LHCN-M2 (cell line): ENCODE data around the gene FUT7. TPM values are rescaled to one million over a fixed set of nuclear protein-coding genes. Genes with fewer than 3 reads are reported as not detected.

ENCODE experiments used
- DNase-seq: peaks from one replicate; pipeline ENCODE4 v3.0.0-alpha.2; 2012; ENCODE audit warnings: low read depth
- total RNA-seq: library from RNA; depleted of rRNA; stranded (reverse); fragments of >200 nt; gene quantifications from 2 replicates; pipeline ENCODE4 v1.2.3, GENCODE V29; 2014; rRNA removed

Gene FUT7
- total RNA-seq, 1 experiment from 2014 or later, result not detected

GRCh38 chr9:136984464-136985026, 47.3 kb downstream of the FUT7 start:
- no peak for DNase-seq

GRCh38 chr9:136983656-136984314, 48.1 kb downstream of the FUT7 start:
- no peak for DNase-seq

- no peak for DNase-seq
These were observed 48.7 kb downstream of the FUT7 start for GRCh38 chr9:136983167-136983566.

- no peak for DNase-seq
These were observed 49.4 kb downstream of the FUT7 start, which contains the start of gene LCNL1 for GRCh38 chr9:136982232-136983051. LCNL1 (plus strand) TSS chr9:136982993; CDS start chr9:136983587, 594 bp downstream.

GRCh38 chr9:136981588-136982231, 50.2 kb downstream of the FUT7 start:
- no peak for DNase-seq

- no peak for DNase-seq
These were observed 51.0 kb downstream of the FUT7 start for GRCh38 chr9:136980669-136981478.

Other genes starting within 250 kb of the FUT7 start
- gene TMEM141, start 240.7 kb downstream of the FUT7 start, total RNA-seq, result 61.2 and 76.3 TPM in 2 replicates
- gene CCDC183, start 235.8 kb downstream of the FUT7 start, total RNA-seq, result 1.4 TPM in 1 of 2 replicates, not detected in the other
- 83.4 and 91.3 TPM in 2 replicates for gene RABL6, start 224.1 kb downstream of the FUT7 start, total RNA-seq
- 3.1 and 3.6 TPM in 2 replicates for gene AJM1, start 189.6 kb downstream of the FUT7 start, total RNA-seq
- gene PHPT1, start 182.7 kb downstream of the FUT7 start, total RNA-seq, result 109 and 122 TPM in 2 replicates
- gene MAMDC4, start 179.7 kb downstream of the FUT7 start, total RNA-seq, result 3.8 and 7.2 TPM in 2 replicates
- gene EDF1, start 165.8 kb downstream of the FUT7 start, total RNA-seq, result 335 and 349 TPM in 2 replicates
- 11.7 and 12.6 TPM in 2 replicates for gene TRAF2, start 145.6 kb downstream of the FUT7 start, total RNA-seq
- 205 and 264 TPM in 2 replicates for gene FBXW5, start 87.3 kb downstream of the FUT7 start, total RNA-seq
- not detected in 2 replicates for gene C8G, start 86.8 kb downstream of the FUT7 start, total RNA-seq
- gene LCN12, start 79.8 kb downstream of the FUT7 start, total RNA-seq, result not detected in 2 replicates
- 2.0 TPM in 1 of 2 replicates, not detected in the other for gene PTGDS, start 54.6 kb downstream of the FUT7 start, total RNA-seq
- gene LCNL1, start 49.1 kb downstream of the FUT7 start, total RNA-seq, result 0.11 TPM in 1 of 2 replicates, not detected in the other
- gene PAXX, start 39.7 kb downstream of the FUT7 start, total RNA-seq, result 53.2 and 67.3 TPM in 2 replicates
- 0.52 TPM in 1 of 2 replicates, not detected in the other for gene CLIC3, start 35.5 kb downstream of the FUT7 start, total RNA-seq
- 13.2 and 15.5 TPM in 2 replicates for gene ABCA2, start 3.9 kb downstream of the FUT7 start, total RNA-seq
- gene NPDC1, start 14.1 kb upstream of the FUT7 start, total RNA-seq, result 5.3 and 5.5 TPM in 2 replicates
- gene ENTPD2, start 22.0 kb upstream of the FUT7 start, total RNA-seq, result not detected in 2 replicates
- gene SAPCD2, start 38.5 kb upstream of the FUT7 start, total RNA-seq, result 16.1 and 17.7 TPM in 2 replicates
- 13.6 and 17.6 TPM in 2 replicates for gene UAP1L1, start 45.4 kb upstream of the FUT7 start, total RNA-seq
- gene MAN1B1, start 54.9 kb upstream of the FUT7 start, total RNA-seq, result 78.4 and 92.8 TPM in 2 replicates
- gene DPP7, start 82.6 kb upstream of the FUT7 start, total RNA-seq, result 81.8 and 91.5 TPM in 2 replicates
- 0.29 TPM in 1 of 2 replicates, not detected in the other for gene GRIN1, start 107.1 kb upstream of the FUT7 start, total RNA-seq
- gene LRRC26, start 138.0 kb upstream of the FUT7 start, total RNA-seq, result not detected in 2 replicates
- 0.45 TPM in 1 of 2 replicates, not detected in the other for gene TMEM210, start 140.0 kb upstream of the FUT7 start, total RNA-seq
- 21.9 and 24.4 TPM in 2 replicates for gene ANAPC2, start 156.5 kb upstream of the FUT7 start, total RNA-seq
- 108 and 115 TPM in 2 replicates for gene SSNA1, start 156.6 kb upstream of the FUT7 start, total RNA-seq
- gene TPRN, start 168.7 kb upstream of the FUT7 start, total RNA-seq, result 6.3 and 10.7 TPM in 2 replicates
- 45.7 and 50.1 TPM in 2 replicates for gene TMEM203, start 173.6 kb upstream of the FUT7 start, total RNA-seq
- gene NDOR1, start 173.6 kb upstream of the FUT7 start, total RNA-seq, result 15.4 and 16.9 TPM in 2 replicates
- gene RNF208, start 190.2 kb upstream of the FUT7 start, total RNA-seq, result 0.26 TPM in 1 of 2 replicates, not detected in the other
- 4.1 and 4.4 TPM in 2 replicates for gene CYSRT1, start 193.1 kb upstream of the FUT7 start, total RNA-seq
- gene RNF224, start 195.4 kb upstream of the FUT7 start, total RNA-seq, result 0.06 and 0.23 TPM in 2 replicates
- 0.06 TPM in 1 of 2 replicates, not detected in the other for gene SLC34A3, start 198.8 kb upstream of the FUT7 start, total RNA-seq
- 517 and 586 TPM in 2 replicates for gene TUBB4B, start 209.2 kb upstream of the FUT7 start, total RNA-seq
- not detected in 2 replicates for gene STPG3, start 219.2 kb upstream of the FUT7 start, total RNA-seq
- gene NELFB, start 223.2 kb upstream of the FUT7 start, total RNA-seq, result 60.7 and 61.8 TPM in 2 replicates
- gene TOR4A, start 245.6 kb upstream of the FUT7 start, total RNA-seq, result 2.6 and 2.8 TPM in 2 replicates